ENCODE results near the gene ASAP2.
A peak's percentile ranks its signal among the peaks of the same experiment; 100 is the strongest.

ASAP2 gene

GRCh38 chr2:9184361-9184760 lies 22.3 kb upstream of the ASAP2 start:
- no peak for DNase-seq

- DNase-seq, result no peak
Observed at GRCh38 chr2:9187620-9188214, 18.9 kb upstream of the ASAP2 start.

GRCh38 chr2:9188823-9189222 lies 17.8 kb upstream of the ASAP2 start:
- DNase-seq, result no peak

- no peak for DNase-seq
Observed at GRCh38 chr2:9189901-9190300, 16.7 kb upstream of the ASAP2 start.

- no peak for DNase-seq
Observed at GRCh38 chr2:9191041-9191481, 15.6 kb upstream of the ASAP2 start.

GRCh38 chr2:9192712-9193111 lies 13.9 kb upstream of the ASAP2 start:
- no peak for DNase-seq

GRCh38 chr2:9194352-9194751 lies 12.3 kb upstream of the ASAP2 start:
- DNase-seq, result no peak

- DNase-seq, result no peak
Observed at GRCh38 chr2:9196637-9197036, 10.0 kb upstream of the ASAP2 start.

GRCh38 chr2:9197916-9198315 lies 8.7 kb upstream of the ASAP2 start:
- no peak for DNase-seq

GRCh38 chr2:9199716-9200632 lies 6.6 kb upstream of the ASAP2 start:
- no peak for DNase-seq

- no peak for DNase-seq
Observed at GRCh38 chr2:9200633-9201015, 6.0 kb upstream of the ASAP2 start.

GRCh38 chr2:9201185-9201891 lies 5.3 kb upstream of the ASAP2 start:
- DNase-seq, result no peak

GRCh38 chr2:9203006-9203405 lies 3.6 kb upstream of the ASAP2 start:
- no peak for DNase-seq

GRCh38 chr2:9203876-9204275 lies 2.7 kb upstream of the ASAP2 start:
- no peak for DNase-seq

GRCh38 chr2:9204939-9205338 lies 1.7 kb upstream of the ASAP2 start:
- DNase-seq, result no peak

GRCh38 chr2:9205486-9205885 lies 1.1 kb upstream of the ASAP2 start:
- no peak for DNase-seq

GRCh38 chr2:9206991-9207640 lies 504 bp downstream of the ASAP2 start:
- peak; percentile 12 to 13 for DNase-seq

GRCh38 chr2:9207641-9208311 lies 1.2 kb downstream of the ASAP2 start:
- peak; percentile 9 to 10 for DNase-seq

- DNase-seq, result no peak
Observed at GRCh38 chr2:9208875-9209274, 2.3 kb downstream of the ASAP2 start.

- DNase-seq, result no peak
Observed at GRCh38 chr2:9210030-9210429, 3.4 kb downstream of the ASAP2 start.

- DNase-seq, result no peak
Observed at GRCh38 chr2:9211496-9211895, 4.9 kb downstream of the ASAP2 start.

- no peak for DNase-seq
Observed at GRCh38 chr2:9212010-9212635, 5.5 kb downstream of the ASAP2 start.
